HG03558 (cell line): ENCODE measurements around the gene ZNRF4.

ENCODE experiments used
- ATAC-seq: cut with Tn5 transposase; IDR thresholded peaks from one replicate; pipeline ENCODE4 v1.9.1; 2021; ENCODE audit warnings: moderate number of reproducible peaks; ENCODE audit not compliant: unreplicated experiment; ENCODE audit errors: extremely low read depth

The ZNRF4 gene

GRCh38 chr19:5498830-5499550 lies 43.8 kb downstream of the ZNRF4 start:
- no peak for ATAC-seq

DNA sequence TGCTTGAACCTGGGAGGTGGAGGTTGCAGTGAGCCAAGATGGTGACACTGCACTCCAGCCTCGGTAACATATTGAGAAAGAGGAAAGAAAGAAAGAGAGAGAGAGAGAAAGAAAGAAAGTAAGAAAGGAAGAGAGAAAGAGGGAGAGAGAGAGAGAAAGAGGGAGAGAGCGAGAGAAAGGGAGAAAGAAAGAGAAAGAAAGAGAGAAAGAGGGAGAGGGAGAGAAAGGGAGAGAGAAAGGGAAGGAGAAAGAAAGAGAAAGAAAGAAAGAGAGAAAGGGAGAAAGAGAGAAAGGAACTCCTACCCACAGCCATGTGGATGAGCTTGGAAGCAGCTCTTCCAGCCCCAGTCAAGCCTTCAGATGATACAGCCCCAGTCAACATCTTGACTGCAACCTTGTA lies 46.7 kb downstream of the ZNRF4 start:
- no peak for ATAC-seq

DNA sequence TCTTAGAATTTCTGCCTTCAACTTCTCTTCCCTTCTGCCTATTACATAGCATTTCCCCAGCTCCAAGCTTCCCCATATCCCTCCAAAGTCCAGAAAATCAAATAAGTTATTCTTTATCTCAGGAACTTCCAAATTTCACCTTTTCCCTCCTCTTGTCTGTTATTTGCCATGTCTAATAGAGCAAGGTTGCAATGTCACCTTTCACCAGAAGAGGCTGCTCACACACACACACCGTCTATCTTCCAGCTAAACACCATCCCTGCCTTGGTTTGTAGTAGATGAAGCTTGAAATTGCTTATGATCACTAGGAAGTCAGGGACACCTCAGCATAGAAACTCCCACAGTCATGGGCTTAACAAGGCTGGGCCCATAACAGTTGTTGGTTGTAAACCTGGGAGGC lies 48.4 kb downstream of the ZNRF4 start:
- ATAC-seq: no peak

- no peak for ATAC-seq
These were observed 48.9 kb downstream of the ZNRF4 start for GRCh38 chr19:5504114-5504513.
